GM12878 (cell line): ENCODE data around the gene MAGI2. TPM values are rescaled to one million over a fixed set of nuclear protein-coding genes. Genes with fewer than 3 reads are reported as not detected.
"Not testable (repeated sequence)": the region's sequence is repeated elsewhere in the genome, so short reads cannot be mapped to it uniquely, and the experiment has no call there.

Experiments used
- ATAC-seq: fragments of 200-7000 bp; cut with Tn5 transposase; 3 replicates; pipeline ENCODE4 v1.9.1; 2020; ENCODE audit warnings: mild to moderate bottlenecking, moderate library complexity
- BruUV-seq: library from RNA; stranded (reverse); fragments of 400-500 nt; replicated peaks from 2 replicates; lab custom pipeline; 2021; lab: Mats Ljungman, UMichigan
- CTCF ChIA-PET: fragments of 300-600 bp; sonication (Branson Sonifier 250); formaldehyde crosslinking; extraction: SDS; loops from one replicate; lab custom pipeline; 2021; ENCODE audit warnings: inconsistent platforms; lab: Yijun Ruan, JAX
- POLR2A ChIA-PET: fragments of 350-600 bp; formaldehyde crosslinking; extraction: SDS; loops from one replicate; lab custom pipeline; 2021; ENCODE audit warnings: inconsistent platforms; lab: Charles Lee
- RAD21 ChIA-PET: fragments of 300-600 bp; sonication (Branson Sonifier 250); formaldehyde crosslinking; loops from one replicate; lab custom pipeline; 2023; ENCODE audit warnings: antibody characterized with exemption; ENCODE audit not compliant: unreplicated experiment; lab: Charles Lee
- SMC1A ChIA-PET: fragments of 300-600 bp; sonication (Branson Sonifier 250); formaldehyde crosslinking; loops from one replicate; lab custom pipeline; 2023; ENCODE audit not compliant: unreplicated experiment, uncharacterized antibody; lab: Charles Lee
- DNase-seq: peaks from one replicate; pipeline ENCODE4 v3.0.0-alpha.2; 2011; ENCODE audit warnings: low read depth, low spot score
- FAIRE-seq: peaks from 3 replicates; lab custom pipeline; 2011; peaks lifted over from hg19 to GRCh38; lab: Jason Lieb, UNC
- H2AFZ ChIP-seq: 2 replicates; pipeline ENCODE4 v1.6.0; 2011; ENCODE audit warnings: low read depth, low read length, control low read depth; ENCODE audit not compliant: control insufficient read depth
- H3K27ac ChIP-seq: 2 replicates; pipeline ENCODE4 v1.5.1; 2011; ENCODE audit warnings: control low read depth; ENCODE audit not compliant: control insufficient read depth, insufficient read depth
- H3K27me3 ChIP-seq, 2 experiments: replicated peaks in 1 of 2; 2 replicates each; pipeline versions ENCODE4 v1.6.0 to v1.6.1; 2011; ENCODE audit warnings: low read length in 1 of 2; ENCODE audit not compliant: control insufficient read depth in 2 of 2, insufficient read depth in 2 of 2
- H3K36me3 ChIP-seq, 2 experiments: 2 replicates each; pipeline ENCODE4 v1.5.1; 2011; ENCODE audit warnings: low read length in 1 of 2; ENCODE audit not compliant: control insufficient read depth in 2 of 2, insufficient read depth in 2 of 2
- H3K4me1 ChIP-seq: 2 replicates; pipeline ENCODE4 v1.6.1; 2011; ENCODE audit warnings: mild to moderate bottlenecking, low read length, moderate library complexity, mixed read lengths; ENCODE audit not compliant: control insufficient read depth, insufficient read depth
- H3K4me2 ChIP-seq: 2 replicates; pipeline ENCODE4 v1.6.0; 2011; ENCODE audit warnings: control low read depth; ENCODE audit not compliant: control insufficient read depth, insufficient read depth
- H3K4me3 ChIP-seq: fragments of 200-600 bp; sonication (generic); 2 replicates; pipeline ENCODE4 v1.5.1; 2016
- H3K79me2 ChIP-seq: 2 replicates; pipeline ENCODE4 v1.6.0; 2011; ENCODE audit warnings: low read length; ENCODE audit not compliant: control insufficient read depth, insufficient read depth
- H3K9ac ChIP-seq: 2 replicates; pipeline ENCODE4 v1.8.0; 2011; ENCODE audit warnings: low read length, control low read depth, mixed read lengths; ENCODE audit not compliant: control insufficient read depth, insufficient read depth
- H3K9me3 ChIP-seq: replicated peaks from 3 replicates; pipeline ENCODE4 v1.5.1; 2011; ENCODE audit warnings: mild to moderate bottlenecking, low read length; ENCODE audit not compliant: control insufficient read depth, insufficient read depth
- H4K20me1 ChIP-seq: 2 replicates; pipeline ENCODE4 v1.6.0; 2011; ENCODE audit not compliant: control insufficient read depth, insufficient read depth
- CHD2 ChIP-seq: IDR thresholded peaks from 2 replicates; pipeline ENCODE4 v1.6.1; 2011; ENCODE audit warnings: low read depth, low read length, improper control_type of control experiment, borderline replicate concordance
- CHD4 ChIP-seq: fragments of 200-600 bp; sonication (generic); IDR thresholded peaks from 2 replicates; pipeline ENCODE4 v1.6.1; 2016; ENCODE audit warnings: mild to moderate bottlenecking
- EZH2 ChIP-seq: IDR thresholded peaks from 2 replicates; pipeline ENCODE4 v1.6.1; 2012; ENCODE audit warnings: low read depth, mild to moderate bottlenecking, control low read depth, inconsistent platforms, low read length, borderline replicate concordance; ENCODE audit not compliant: control insufficient read depth
- IKZF2 ChIP-seq, 2 experiments: fragments of 450-650 bp; IDR thresholded peaks; 2 replicates each; pipeline ENCODE4 v1.6.1; 2017; ENCODE audit warnings: mild to moderate bottlenecking in 2 of 2, moderate library complexity in 2 of 2
- NFYB ChIP-seq: IDR thresholded peaks from 2 replicates; pipeline ENCODE4 v1.6.1; 2011; ENCODE audit warnings: low read depth, mild to moderate bottlenecking, low read length, improper control_type of control experiment, moderate library complexity; ENCODE audit not compliant: insufficient read depth
- NRF1 ChIP-seq: conservative IDR thresholded peaks from 2 replicates; pipeline ENCODE4 v1.6.1; 2011; ENCODE audit warnings: mild to moderate bottlenecking, low read depth, low read length, improper control_type of control experiment
- PML ChIP-seq: IDR thresholded peaks from 2 replicates; pipeline ENCODE4 v1.6.1; 2012; ENCODE audit warnings: low read length, inconsistent platforms
- RBBP5 ChIP-seq: fragments of 200-600 bp; sonication (generic); conservative IDR thresholded peaks from 2 replicates; pipeline ENCODE4 v1.6.1; 2016
- SIN3A ChIP-seq: IDR thresholded peaks from 2 replicates; pipeline ENCODE4 v1.6.1; 2012; ENCODE audit warnings: low read depth, low read length, improper control_type of control experiment
- SMAD1 ChIP-seq: fragments of 450-650 bp; IDR thresholded peaks from 2 replicates; pipeline ENCODE4 v1.6.1; 2018; ENCODE audit warnings: mild to moderate bottlenecking, low read depth; ENCODE audit not compliant: partially characterized antibody
- YY1 ChIP-seq: IDR thresholded peaks from 2 replicates; pipeline ENCODE4 v1.6.1; 2011; ENCODE audit warnings: low read depth, mild to moderate bottlenecking, low read length
- ZBED1 ChIP-seq: IDR thresholded peaks from 2 replicates; pipeline ENCODE4 v1.6.1; 2016; ENCODE audit warnings: borderline replicate concordance
- ZNF274 ChIP-seq: IDR thresholded peaks from one replicate; pipeline ENCODE4 v1.8.0; 2011; ENCODE audit not compliant: insufficient read length, insufficient read depth
- WGBS: methylation state at CpG from one replicate; pipeline ENCODE4 v1.1.6; 2016; ENCODE audit warnings: low lambda C conversion rate; ENCODE audit not compliant: insufficient replicate concordance, insufficient coverage; ENCODE audit errors: missing lambda C conversion rate; 5-methylcytosine and 5-hydroxymethylcytosine counted together
- in situ Hi-C: fragments of 300-500 bp; cut with MboI; formaldehyde crosslinking; loops from 9 replicates; pipeline ENCODE4 v1.14.3; 2018; ENCODE audit warnings: mixed read lengths
- intact Hi-C: fragments of 100-400 bp; cut with micrococcal nuclease; formaldehyde crosslinking; loops from one replicate; pipeline ENCODE4 v1.14.2; 2022; ENCODE audit not compliant: unreplicated experiment
- polyA plus RNA-seq, 11 experiments: library from polyadenylated mRNA; depleted of rRNA in 4 of 11; unstranded in 6 of 11; stranded (reverse) in 5 of 11; fragments of >200 nt; fragmentation: Nextera tagmentation in 4 of 11; fragmentation: Illumina TruSeq in 1 of 11; extraction: Ambion mirVana in 4 of 11; extraction: Trizol in 1 of 11; gene quantifications; 1 replicate in 1 of 11; 2 replicates in 10 of 11; pipeline versions ENCODE4 v1.2.1 to v1.2.3, GENCODE V29; 2011 to 2016; ENCODE audit warnings: inconsistent platforms in 2 of 11, missing spikeins in 2 of 11, low read depth in 1 of 11
- total RNA-seq, 4 experiments: library from RNA; depleted of rRNA in 3 of 4; stranded (reverse); fragments of >200 nt in 3 of 4; fragmentation: Illumina TruSeq in 1 of 4; extraction: Trizol in 1 of 4; gene quantifications; 2 replicates each; pipeline versions ENCODE4 v1.2.1 to v1.2.3, GENCODE V29; 2013 to 2021
- TF ChIP-seq, protein P1 (sequence below): fragments of 450-650 bp; IDR thresholded peaks from 2 replicates; pipeline ENCODE4 v1.6.1; 2017; ENCODE audit warnings: antibody characterized with exemption, mild to moderate bottlenecking, moderate library complexity

MAGI2 gene
- total and polyA plus RNA-seq, 10 of the 15 experiments (the other 5 are each of a cell fraction or from before 2014, with no cell fraction given): 0.01 to 0.31 (median 0.05) TPM; not detected in 2

DNA sequence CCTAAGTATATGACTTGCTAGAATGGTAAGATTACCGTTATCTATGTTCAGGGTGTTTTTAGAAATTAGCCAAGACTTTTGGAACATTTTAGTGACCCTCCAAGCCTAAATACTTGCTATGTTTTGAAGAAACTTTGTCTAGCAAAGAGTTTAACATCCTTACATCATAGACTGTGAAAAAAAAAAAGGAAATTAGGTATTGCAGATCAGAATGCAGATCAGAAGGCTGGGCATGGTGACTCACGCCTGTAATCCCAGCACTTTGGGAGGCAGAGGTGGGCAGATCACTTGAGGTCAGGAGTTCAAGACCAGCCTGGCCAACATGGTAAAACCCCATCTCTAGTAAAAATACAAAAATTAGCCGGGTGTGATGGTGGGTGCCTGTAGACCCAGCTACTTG lies 10.7 kb downstream of the MAGI2 start:
- FAIRE-seq, CTCF ChIA-PET: not testable (repeated sequence)

DNA sequence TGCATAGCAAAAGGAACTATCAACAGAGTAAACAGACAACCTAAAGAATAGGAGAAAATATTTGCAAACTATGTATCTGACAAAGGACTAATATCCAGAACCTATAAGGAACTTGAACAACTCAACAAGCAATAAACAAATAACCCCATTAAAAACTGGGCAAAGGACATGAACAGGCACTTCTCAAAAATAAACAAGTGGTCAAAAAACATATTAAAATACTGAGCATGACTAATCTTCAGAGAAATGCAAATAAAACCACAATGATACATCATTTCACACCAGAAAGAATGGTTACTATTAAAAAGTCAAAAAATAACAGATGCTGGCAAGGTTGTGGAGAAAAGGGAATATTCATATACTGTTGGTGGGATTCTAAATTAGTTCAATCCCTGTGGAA lies 17.1 kb downstream of the MAGI2 start:
- H4K20me1 ChIP-seq: no peaks in the 10 kb centered on the region
- in situ Hi-C loops (no loop called here), intact Hi-C loops (no loop called here)
- no peak overlapping the region for H3K4me2 ChIP-seq
- no peaks in the 10 kb centered on the region for H3K36me3 ChIP-seq
- H3K27ac ChIP-seq: no peak overlapping the region
- no peak overlapping the region for H3K9ac ChIP-seq
- H2AFZ ChIP-seq: no peak overlapping the region
- no peaks in the 10 kb centered on the region for H3K27me3 ChIP-seq
- ChIA-PET RAD21 (no interaction called here), CTCF (no interaction called here), POLR2A (interaction anchor here (0.7 kb wide), 1 partner anchor 98 kb away, joined by 3 read pairs; no protein-coding TSS in a partner anchor), SMC1A (no interaction called here)
- no TSS peak for BruUV-seq
- DNase-seq (no peak), FAIRE-seq (no peak), ATAC-seq (no peak)
- no peaks in the 10 kb centered on the region for H3K4me1 ChIP-seq
- TF ChIP-seq EZH2: no peak
- no peak for TF ChIP-seq RBBP5
- TF ChIP-seq NRF1: no peak
- TF ChIP-seq SIN3A: no peak
- no peak for TF ChIP-seq CHD2
- no peak for TF ChIP-seq ZBED1
- TF ChIP-seq YY1: no peak
- TF ChIP-seq, protein P1, sequence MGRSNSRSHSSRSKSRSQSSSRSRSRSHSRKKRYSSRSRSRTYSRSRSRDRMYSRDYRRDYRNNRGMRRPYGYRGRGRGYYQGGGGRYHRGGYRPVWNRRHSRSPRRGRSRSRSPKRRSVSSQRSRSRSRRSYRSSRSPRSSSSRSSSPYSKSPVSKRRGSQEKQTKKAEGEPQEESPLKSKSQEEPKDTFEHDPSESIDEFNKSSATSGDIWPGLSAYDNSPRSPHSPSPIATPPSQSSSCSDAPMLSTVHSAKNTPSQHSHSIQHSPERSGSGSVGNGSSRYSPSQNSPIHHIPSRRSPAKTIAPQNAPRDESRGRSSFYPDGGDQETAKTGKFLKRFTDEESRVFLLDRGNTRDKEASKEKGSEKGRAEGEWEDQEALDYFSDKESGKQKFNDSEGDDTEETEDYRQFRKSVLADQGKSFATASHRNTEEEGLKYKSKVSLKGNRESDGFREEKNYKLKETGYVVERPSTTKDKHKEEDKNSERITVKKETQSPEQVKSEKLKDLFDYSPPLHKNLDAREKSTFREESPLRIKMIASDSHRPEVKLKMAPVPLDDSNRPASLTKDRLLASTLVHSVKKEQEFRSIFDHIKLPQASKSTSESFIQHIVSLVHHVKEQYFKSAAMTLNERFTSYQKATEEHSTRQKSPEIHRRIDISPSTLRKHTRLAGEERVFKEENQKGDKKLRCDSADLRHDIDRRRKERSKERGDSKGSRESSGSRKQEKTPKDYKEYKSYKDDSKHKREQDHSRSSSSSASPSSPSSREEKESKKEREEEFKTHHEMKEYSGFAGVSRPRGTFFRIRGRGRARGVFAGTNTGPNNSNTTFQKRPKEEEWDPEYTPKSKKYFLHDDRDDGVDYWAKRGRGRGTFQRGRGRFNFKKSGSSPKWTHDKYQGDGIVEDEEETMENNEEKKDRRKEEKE: no peak
- TF ChIP-seq IKZF2 (IDR thresholded peaks at IDR 0.05): no peak
- no peak for TF ChIP-seq SMAD1
- no peak for TF ChIP-seq CHD4
- no peak for TF ChIP-seq PML
- TF ChIP-seq ZNF274: no peak
- TF ChIP-seq NFYB: no peak
- no peaks in the 10 kb centered on the region for H3K79me2 ChIP-seq
- H3K4me3 ChIP-seq: no peak overlapping the region
- no peaks in the 10 kb centered on the region for H3K9me3 ChIP-seq

More for the DNA sequence above, 10.7 kb downstream of the MAGI2 start:
- in situ Hi-C loops, DNase-seq, RAD21 ChIA-PET, H4K20me1 ChIP-seq, H3K9ac ChIP-seq, H3K4me2 ChIP-seq, ATAC-seq, intact Hi-C loops, H2AFZ ChIP-seq, H3K4me1 ChIP-seq, SMC1A ChIA-PET, H3K27ac ChIP-seq, BruUV-seq, H3K9me3 ChIP-seq, H3K27me3 ChIP-seq, H3K79me2 ChIP-seq, H3K4me3 ChIP-seq, POLR2A ChIA-PET, H3K36me3 ChIP-seq: not testable (repeated sequence)
- WGBS: 7% methylated on average over 3 of the region's 3 CpGs
